Type B pancreatic cell (in vitro differentiated cells): ENCODE measurements around the gene MTERF2. TPM values are rescaled to one million over a fixed set of nuclear protein-coding genes. Genes with fewer than 3 reads are reported as not detected.

Experiments
- DNase-seq: peaks from one replicate; pipeline ENCODE4 v3.0.0; 2021; ENCODE audit warnings: mixed read lengths; ENCODE audit not compliant: unreplicated experiment; ENCODE audit errors: extremely low spot score
- H3K27ac Mint-ChIP-seq: 2 replicates; pipeline ENCODE4 v1.8.0; 2021; ENCODE audit warnings: mild to moderate bottlenecking, mixed read lengths
- H3K27me3 Mint-ChIP-seq: 2 replicates; pipeline ENCODE4 v1.8.0; 2021; ENCODE audit warnings: mixed read lengths
- H3K36me3 Mint-ChIP-seq: 2 replicates; pipeline ENCODE4 v1.8.0; 2021; ENCODE audit warnings: mixed read lengths
- H3K4me1 Mint-ChIP-seq: one replicate; pipeline ENCODE4 v1.8.0; 2021; ENCODE audit warnings: mixed read lengths; ENCODE audit not compliant: unreplicated experiment
- H3K4me3 Mint-ChIP-seq: 2 replicates; pipeline ENCODE4 v1.8.0; 2021; ENCODE audit warnings: mild to moderate bottlenecking, mixed read lengths
- H3K9me3 Mint-ChIP-seq: 2 replicates; pipeline ENCODE4 v1.8.0; 2021; ENCODE audit warnings: mixed read lengths
- CTCF ChIP-seq: fragments of 200-600 bp; sonication (generic); conservative IDR thresholded peaks from 2 replicates; pipeline ENCODE4 v1.5.0; 2021; ENCODE audit warnings: antibody characterized with exemption, mild to moderate bottlenecking
- total RNA-seq: library from RNA; stranded (reverse); gene quantifications from 2 replicates; pipeline ENCODE4 v1.2.1, GENCODE V29; 2021; ENCODE audit warnings: low replicate concordance

MTERF2 gene
- total RNA-seq, 1 donor from 2014 or later, result 16.0 TPM

DNA sequence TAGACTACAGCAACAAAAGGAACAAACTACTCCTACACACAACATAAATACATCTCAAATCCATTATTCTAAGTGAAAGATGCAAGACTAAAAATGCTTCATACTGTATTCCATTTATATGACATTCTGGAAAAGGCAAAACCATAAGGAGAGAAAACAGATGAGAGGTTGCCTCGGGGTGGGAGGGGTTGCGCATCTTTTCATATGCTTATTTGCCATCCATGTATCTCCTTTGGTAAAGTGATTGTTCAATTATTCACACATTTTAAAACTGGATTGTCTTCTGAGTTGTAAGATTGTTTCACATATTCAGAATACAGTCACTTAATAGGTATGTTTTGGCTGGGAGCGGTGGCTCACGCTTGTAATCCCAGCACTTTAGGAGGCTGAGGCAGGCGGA, 36.4 kb downstream of the MTERF2 start:
- no peak for TF ChIP-seq CTCF
- Mint-ChIP-seq H3K9me3 (peaks cover 6% of the 10 kb centered on the region), H3K36me3 (no peaks in the 10 kb centered on the region), H3K4me3 (no peak overlapping the region), H3K27me3 (peaks cover 22% of the 10 kb centered on the region), H3K4me1 (no peaks in the 10 kb centered on the region), H3K27ac (no peak overlapping the region)
- DNase-seq, result no peak

- no peak overlapping the region for H3K27ac Mint-ChIP-seq
- no peak for TF ChIP-seq CTCF
- no peaks in the 10 kb centered on the region for H3K36me3 Mint-ChIP-seq
- H3K27me3 Mint-ChIP-seq, result peaks cover 21% of the 10 kb centered on the region
- peaks cover 6% of the 10 kb centered on the region for H3K9me3 Mint-ChIP-seq
- no peak for DNase-seq
- no peaks in the 10 kb centered on the region for H3K4me1 Mint-ChIP-seq
- H3K4me3 Mint-ChIP-seq, result no peak overlapping the region
Observed at GRCh38 chr12:106947461-106947860, 39.5 kb downstream of the MTERF2 start.

- peaks cover 7% of the 10 kb centered on the region for H3K27me3 Mint-ChIP-seq
- no peaks in the 10 kb centered on the region for H3K4me1 Mint-ChIP-seq
- DNase-seq, result no peak
- no peaks in the 10 kb centered on the region for H3K36me3 Mint-ChIP-seq
- H3K27ac Mint-ChIP-seq, result no peak overlapping the region
- TF ChIP-seq CTCF, result no peak
- peaks cover 6% of the 10 kb centered on the region for H3K9me3 Mint-ChIP-seq
- H3K4me3 Mint-ChIP-seq, result no peak overlapping the region
Observed at GRCh38 chr12:106945261-106945851, 41.6 kb downstream of the MTERF2 start.

- Mint-ChIP-seq H3K9me3 (peaks cover 6% of the 10 kb centered on the region), H3K36me3 (no peaks in the 10 kb centered on the region), H3K27ac (no peak overlapping the region), H3K27me3 (no peaks in the 10 kb centered on the region), H3K4me1 (no peaks in the 10 kb centered on the region), H3K4me3 (no peak overlapping the region)
- TF ChIP-seq CTCF, result no peak
- DNase-seq, result no peak
Observed at GRCh38 chr12:106942775-106943174, 44.2 kb downstream of the MTERF2 start.

DNA sequence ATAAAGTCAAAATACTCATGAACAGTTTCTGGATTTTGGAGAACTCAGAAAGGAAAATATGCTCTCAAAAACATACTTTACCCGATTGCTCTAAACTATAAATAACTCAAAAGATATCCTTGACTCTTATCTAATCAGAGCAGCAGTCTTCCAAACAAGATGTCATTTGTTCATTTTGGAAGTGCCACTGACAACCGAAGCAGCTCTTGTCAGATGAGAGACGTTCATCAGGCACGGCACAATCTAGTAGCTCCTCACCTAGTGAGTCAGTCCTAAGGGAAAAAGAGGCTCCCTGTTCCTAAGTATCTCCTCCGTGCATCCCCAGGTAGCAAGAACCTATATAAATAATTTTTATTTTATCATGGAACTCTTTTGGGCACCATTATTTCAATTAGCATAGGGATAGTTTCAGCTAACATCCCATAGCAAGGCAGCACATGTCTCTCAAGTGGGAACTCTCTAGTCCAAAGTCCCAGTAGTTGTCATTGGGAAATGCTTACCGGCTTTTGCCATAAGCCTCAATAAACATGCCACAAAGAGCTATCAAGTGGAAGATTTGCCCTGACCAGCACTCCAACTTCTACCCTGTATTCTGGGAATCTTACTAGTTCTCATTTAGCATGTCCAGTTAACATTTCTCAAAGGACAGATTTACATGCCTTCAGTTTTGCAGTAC, 45.3 kb downstream of the MTERF2 start:
- Mint-ChIP-seq H3K4me3 (no peak overlapping the region), H3K4me1 (no peaks in the 10 kb centered on the region), H3K27me3 (no peaks in the 10 kb centered on the region), H3K36me3 (no peaks in the 10 kb centered on the region), H3K9me3 (peaks cover 4% of the 10 kb centered on the region), H3K27ac (no peak overlapping the region)
- no peak for TF ChIP-seq CTCF
- no peak for DNase-seq
